Esophagus muscularis mucosa (tissue), 4 donors: ENCODE data around the gene ARHGAP30. TPM values are rescaled to one million over a fixed set of nuclear protein-coding genes. Genes with fewer than 3 reads are reported as not detected.

Source experiments
- DNase-seq: peaks from one replicate; pipeline ENCODE4 v3.0.0-alpha.2; 2017; ENCODE audit errors: extremely low spot score
- H3K27ac ChIP-seq, 4 donors: fragments of 200-600 bp; sonication (generic); replicated peaks in 1 of 4; 1 replicate in 3 of 4; 2 replicates in 1 of 4; pipeline ENCODE4 v1.5.1; 2016 to 2019; ENCODE audit warnings: mild to moderate bottlenecking in 1 of 4
- H3K27me3 ChIP-seq, 4 donors: fragments of 200-600 bp; sonication (generic); one replicate each; pipeline versions ENCODE4 v1.5.1 to v1.6.0; 2016 to 2019
- H3K36me3 ChIP-seq, 4 donors: fragments of 200-600 bp; sonication (generic); one replicate each; pipeline ENCODE4 v1.5.1; 2016 to 2019
- H3K4me1 ChIP-seq, 4 donors: fragments of 200-600 bp; sonication (generic); one replicate each; pipeline ENCODE4 v1.5.1; 2016 to 2019
- H3K4me3 ChIP-seq, 4 donors: fragments of 200-600 bp; sonication (generic); 1 replicate in 2 of 4; 2 replicates in 2 of 4; pipeline ENCODE4 v1.5.1; 2016 to 2019; ENCODE audit warnings: mild to moderate bottlenecking in 4 of 4, moderate library complexity in 1 of 4
- H3K9me3 ChIP-seq, 4 donors: fragments of 200-600 bp; sonication (generic); 1 replicate in 3 of 4; 2 replicates in 1 of 4; pipeline ENCODE4 v1.5.1; 2016 to 2019
- CTCF ChIP-seq, 3 experiments: fragments of 200-600 bp in 2 of 3; fragments of 450-650 bp in 1 of 3; sonication (generic) in 2 of 3; IDR thresholded peaks; one replicate each; pipeline ENCODE4 v1.5.1; 2017 to 2019; ENCODE audit warnings: antibody characterized with exemption in 3 of 3, mild to moderate bottlenecking in 2 of 3, moderate library complexity in 1 of 3
- EP300 ChIP-seq: sonication (generic); formaldehyde crosslinking; IDR thresholded peaks from one replicate; pipeline ENCODE4 v1.6.1; 2017; ENCODE audit warnings: antibody characterized with exemption
- POLR2A ChIP-seq: fragments of 450-650 bp; IDR thresholded peaks from one replicate; pipeline ENCODE4 v1.6.1; 2017; ENCODE audit warnings: antibody characterized with exemption, moderate library complexity, mild to moderate bottlenecking, low read depth
- POLR2AphosphoS5 ChIP-seq, 2 donors: sonication (generic); formaldehyde crosslinking; IDR thresholded peaks; one replicate each; pipeline ENCODE4 v1.6.1; 2017; ENCODE audit warnings: antibody characterized with exemption in 2 of 2
- WGBS: methylation state at CpG from one replicate; pipeline ENCODE4 v1.1.5; 2018; 5-methylcytosine and 5-hydroxymethylcytosine counted together
- intact Hi-C: fragments of 100-400 bp; cut with DNase I; formaldehyde crosslinking; loops from one replicate; pipeline ENCODE4 v1.15.1; 2023
- total RNA-seq, 4 donors: library from RNA; depleted of rRNA; stranded (reverse); fragments of >200 nt; gene quantifications; one replicate each; pipeline versions ENCODE4 v1.1.0 to v1.2.1, GENCODE V29; 2016

The ARHGAP30 gene
- total RNA-seq, 4 donors from 2014 or later, result 4.6 to 14.1 (median 6.9) TPM

GRCh38 chr1:161086457-161086856 lies 16.8 kb upstream of the ARHGAP30 start:
- H3K36me3 ChIP-seq, result no peaks in the 10 kb centered on the region
- H3K27me3 ChIP-seq, result peaks cover 0 to 17% (median 0%) of the 10 kb centered on the region in 4 donors
- WGBS, result 78% methylated on average over 4 of the region's 4 CpGs
- intact Hi-C loops, result no loop called here
- no peaks in the 10 kb centered on the region for H3K4me1 ChIP-seq
- H3K27ac ChIP-seq, result no peak overlapping the region
- no peak for TF ChIP-seq POLR2A
- TF ChIP-seq CTCF (IDR thresholded peaks at IDR 0.05), result no peak
- no peak for TF ChIP-seq EP300
- no peak for TF ChIP-seq POLR2AphosphoS5 (IDR thresholded peaks at IDR 0.05)
- H3K4me3 ChIP-seq, result no peak overlapping the region
- no peak for DNase-seq
- no peaks in the 10 kb centered on the region for H3K9me3 ChIP-seq

GRCh38 chr1:161085165-161085564 lies 15.5 kb upstream of the ARHGAP30 start:
- H3K9me3 ChIP-seq, result no peaks in the 10 kb centered on the region
- TF ChIP-seq POLR2AphosphoS5 (IDR thresholded peaks at IDR 0.05) (no peak), EP300 (no peak), CTCF (IDR thresholded peaks at IDR 0.05) (no peak), POLR2A (no peak)
- WGBS, result 44% methylated on average over 1 of the region's 2 CpGs
- H3K27me3 ChIP-seq, result peaks cover 0 to 17% (median 0%) of the 10 kb centered on the region in 4 donors
- no peaks in the 10 kb centered on the region for H3K4me1 ChIP-seq
- H3K4me3 ChIP-seq, result no peak overlapping the region
- no peak for DNase-seq
- H3K27ac ChIP-seq, result no peak overlapping the region
- no peaks in the 10 kb centered on the region for H3K36me3 ChIP-seq
- intact Hi-C loops, result no loop called here

GRCh38 chr1:161084597-161084988 lies 14.9 kb upstream of the ARHGAP30 start:
- H3K36me3 ChIP-seq, result no peaks in the 10 kb centered on the region
- no CpG with 5 or more reads among the region's 1 CpG for WGBS
- DNase-seq, result no peak
- H3K27me3 ChIP-seq, result peaks cover 0 to 21% (median 0%) of the 10 kb centered on the region in 4 donors
- H3K4me3 ChIP-seq, result no peak overlapping the region
- TF ChIP-seq POLR2A (no peak), POLR2AphosphoS5 (IDR thresholded peaks at IDR 0.05) (no peak), CTCF (IDR thresholded peaks at IDR 0.05) (no peak)
- no peaks in the 10 kb centered on the region for H3K9me3 ChIP-seq
- intact Hi-C loops, result no loop called here
- no peak overlapping the region for H3K27ac ChIP-seq
- H3K4me1 ChIP-seq, result no peaks in the 10 kb centered on the region

- Histone ChIP-seq H3K36me3 (no peaks in the 10 kb centered on the region), H3K4me3 (no peak overlapping the region), H3K27me3 (peaks cover 0 to 20% (median 0%) of the 10 kb centered on the region in 4 donors), H3K9me3 (no peaks in the 10 kb centered on the region), H3K27ac (no peak overlapping the region), H3K4me1 (no peaks in the 10 kb centered on the region)
- DNase-seq, result no peak
- no peak for TF ChIP-seq CTCF (IDR thresholded peaks at IDR 0.05)
- TF ChIP-seq EP300, result no peak
- TF ChIP-seq POLR2A, result no peak
- no peak for TF ChIP-seq POLR2AphosphoS5 (IDR thresholded peaks at IDR 0.05)
- intact Hi-C loops, result no loop called here
- WGBS, result 79% methylated on average over 10 of the region's 10 CpGs
These were observed 14.3 kb upstream of the ARHGAP30 start for GRCh38 chr1:161083748-161084596.
